ENCODE results near the gene CEP83. TPM values are rescaled to one million over a fixed set of nuclear protein-coding genes. Genes with fewer than 3 reads are reported as not detected.

The CEP83 gene
- total RNA-seq, 3 donors from 2014 or later: 13.3 to 30.0 (median 23.3) TPM

DNA sequence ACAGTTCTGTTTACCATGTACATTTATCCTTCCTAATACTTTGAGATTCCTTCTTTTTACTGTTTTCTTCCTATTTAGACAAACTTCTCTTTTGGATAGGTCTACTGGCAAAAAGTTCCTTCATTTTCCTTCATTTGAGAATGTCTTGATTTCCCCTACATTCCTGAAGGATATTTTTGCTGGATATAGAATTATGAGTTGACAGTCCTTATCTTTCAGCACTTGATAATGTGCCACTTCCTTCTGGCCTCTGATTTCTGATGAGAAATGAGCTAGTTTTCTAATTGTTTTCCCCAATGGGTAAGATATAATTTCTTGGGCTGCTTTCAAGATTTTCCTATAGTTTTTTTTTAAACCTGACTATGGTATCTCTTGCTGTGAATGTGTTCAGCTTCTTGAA, 75.6 kb downstream of the CEP83 start:
- Histone ChIP-seq H3K27me3 (no peaks in the 10 kb centered on the region), H3K4me3 (no peak overlapping the region), H3K27ac (no peak overlapping the region), H3K4me1 (no peaks in the 10 kb centered on the region), H3K9me3 (peaks cover 0 to 9% of the 10 kb centered on the region in 2 donors), H3K36me3 (no peaks in the 10 kb centered on the region)
- DNase-seq (ENCODE audit: low spot score in 2 of 2): no peak
- TF ChIP-seq POLR2AphosphoS5 (IDR thresholded peaks at IDR 0.05) (no peak), POLR2A (IDR thresholded peaks at IDR 0.05) (no peak)
- TF ChIP-seq, protein P1, sequence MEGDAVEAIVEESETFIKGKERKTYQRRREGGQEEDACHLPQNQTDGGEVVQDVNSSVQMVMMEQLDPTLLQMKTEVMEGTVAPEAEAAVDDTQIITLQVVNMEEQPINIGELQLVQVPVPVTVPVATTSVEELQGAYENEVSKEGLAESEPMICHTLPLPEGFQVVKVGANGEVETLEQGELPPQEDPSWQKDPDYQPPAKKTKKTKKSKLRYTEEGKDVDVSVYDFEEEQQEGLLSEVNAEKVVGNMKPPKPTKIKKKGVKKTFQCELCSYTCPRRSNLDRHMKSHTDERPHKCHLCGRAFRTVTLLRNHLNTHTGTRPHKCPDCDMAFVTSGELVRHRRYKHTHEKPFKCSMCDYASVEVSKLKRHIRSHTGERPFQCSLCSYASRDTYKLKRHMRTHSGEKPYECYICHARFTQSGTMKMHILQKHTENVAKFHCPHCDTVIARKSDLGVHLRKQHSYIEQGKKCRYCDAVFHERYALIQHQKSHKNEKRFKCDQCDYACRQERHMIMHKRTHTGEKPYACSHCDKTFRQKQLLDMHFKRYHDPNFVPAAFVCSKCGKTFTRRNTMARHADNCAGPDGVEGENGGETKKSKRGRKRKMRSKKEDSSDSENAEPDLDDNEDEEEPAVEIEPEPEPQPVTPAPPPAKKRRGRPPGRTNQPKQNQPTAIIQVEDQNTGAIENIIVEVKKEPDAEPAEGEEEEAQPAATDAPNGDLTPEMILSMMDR (IDR thresholded peaks at IDR 0.05): no peak
- intact Hi-C loops (cut with DNase I; ENCODE audit: low total_unique reads): no loop called here

DNA sequence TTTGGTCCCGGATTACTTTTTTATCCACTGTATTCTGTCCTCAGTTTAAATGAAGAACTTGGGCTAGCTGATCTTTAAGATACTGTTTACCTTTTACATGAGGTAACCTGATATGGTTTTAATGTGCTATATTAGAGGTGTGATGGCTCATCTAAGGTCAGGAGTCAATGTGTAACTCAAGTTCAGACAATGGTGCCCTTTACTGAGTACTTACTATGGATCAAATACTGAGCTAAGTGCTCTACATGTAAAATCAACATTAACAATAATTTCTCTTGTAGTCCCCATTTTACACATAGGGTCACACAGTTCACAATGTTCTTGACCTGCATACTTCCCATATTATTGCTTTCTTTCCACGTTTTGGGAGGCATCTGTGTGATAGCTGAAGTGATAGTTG, 79.2 kb downstream of the CEP83 start:
- intact Hi-C loops (cut with DNase I; ENCODE audit: low total_unique reads): no loop called here
- Histone ChIP-seq H3K36me3 (no peaks in the 10 kb centered on the region), H3K27ac (no peak overlapping the region), H3K4me3 (no peak overlapping the region), H3K9me3 (peaks cover 0 to 9% of the 10 kb centered on the region in 2 donors), H3K27me3 (no peaks in the 10 kb centered on the region), H3K4me1 (no peaks in the 10 kb centered on the region)
- TF ChIP-seq, protein P1 (IDR thresholded peaks at IDR 0.05): no peak
- TF ChIP-seq POLR2A (IDR thresholded peaks at IDR 0.05) (no peak), POLR2AphosphoS5 (IDR thresholded peaks at IDR 0.05) (no peak)
- DNase-seq (ENCODE audit: low spot score in 2 of 2): no peak

DNA sequence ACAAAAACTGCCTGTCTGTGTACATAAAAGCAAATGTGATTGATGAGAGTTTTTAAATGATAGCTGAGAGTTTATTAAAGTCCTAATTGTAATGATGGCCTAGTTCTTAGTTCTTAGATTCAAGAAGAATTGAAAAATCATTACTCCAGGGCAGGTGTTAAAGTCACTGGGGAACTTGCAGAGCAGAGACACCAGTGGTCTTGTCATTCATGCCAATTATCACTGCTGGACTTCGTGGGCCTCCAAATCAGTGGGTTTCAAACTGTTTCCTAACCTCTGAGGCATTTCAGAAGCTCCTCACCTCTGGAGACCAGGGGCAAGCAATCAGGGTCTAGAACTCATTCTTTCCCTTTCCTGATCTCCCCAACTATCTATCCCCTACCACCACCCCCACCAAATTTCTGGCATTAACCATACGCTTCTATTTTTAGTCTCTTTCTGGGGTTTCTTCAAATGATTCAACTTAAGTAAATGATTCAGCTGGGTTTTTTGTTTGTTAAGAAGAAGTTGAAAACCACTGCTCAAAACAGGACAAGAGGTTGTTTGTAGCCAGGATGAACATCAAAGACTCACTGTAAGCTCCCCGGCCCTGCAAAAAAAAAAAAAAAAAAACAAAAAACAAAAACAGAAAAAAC, 80.1 kb downstream of the CEP83 start:
- intact Hi-C loops (cut with DNase I; ENCODE audit: low total_unique reads): no loop called here
- Histone ChIP-seq H3K27ac (no peak overlapping the region), H3K4me1 (no peaks in the 10 kb centered on the region), H3K9me3 (peaks cover 0 to 9% of the 10 kb centered on the region in 2 donors), H3K4me3 (no peak overlapping the region), H3K27me3 (no peaks in the 10 kb centered on the region), H3K36me3 (no peaks in the 10 kb centered on the region)
- DNase-seq (ENCODE audit: low spot score in 2 of 2): no peak
- TF ChIP-seq, protein P1 (IDR thresholded peaks at IDR 0.05): no peak
- TF ChIP-seq POLR2AphosphoS5 (IDR thresholded peaks at IDR 0.05) (no peak), POLR2A (IDR thresholded peaks at IDR 0.05) (no peak)

DNA sequence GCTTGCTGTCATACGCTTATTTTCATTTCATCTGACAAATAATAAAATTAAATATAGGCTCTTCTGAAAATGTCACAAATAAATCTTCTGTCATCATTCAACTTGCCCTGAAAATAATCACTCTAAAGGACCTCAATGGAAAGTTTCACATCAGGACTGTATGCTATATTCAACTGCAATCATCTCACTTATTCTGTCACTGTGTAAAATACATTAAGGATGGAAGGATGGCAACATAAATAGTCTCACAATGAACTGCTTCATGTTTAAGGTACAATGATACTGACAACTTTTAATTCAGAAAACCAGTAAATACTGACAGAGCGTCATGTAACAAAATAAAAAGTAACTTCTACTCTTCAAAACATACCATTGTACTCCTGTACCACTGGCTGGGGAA, 82.1 kb downstream of the CEP83 start:
- intact Hi-C loops (cut with DNase I; ENCODE audit: low total_unique reads): no loop called here
- TF ChIP-seq, protein P1 (IDR thresholded peaks at IDR 0.05): no peak
- TF ChIP-seq POLR2A (IDR thresholded peaks at IDR 0.05): no peak
- TF ChIP-seq POLR2AphosphoS5 (IDR thresholded peaks at IDR 0.05): no peak
- Histone ChIP-seq H3K36me3 (no peaks in the 10 kb centered on the region), H3K27me3 (no peaks in the 10 kb centered on the region), H3K9me3 (no peaks in the 10 kb centered on the region), H3K4me1 (no peaks in the 10 kb centered on the region), H3K4me3 (no peak overlapping the region), H3K27ac (no peak overlapping the region)
- DNase-seq (ENCODE audit: low spot score in 2 of 2): no peak

DNA sequence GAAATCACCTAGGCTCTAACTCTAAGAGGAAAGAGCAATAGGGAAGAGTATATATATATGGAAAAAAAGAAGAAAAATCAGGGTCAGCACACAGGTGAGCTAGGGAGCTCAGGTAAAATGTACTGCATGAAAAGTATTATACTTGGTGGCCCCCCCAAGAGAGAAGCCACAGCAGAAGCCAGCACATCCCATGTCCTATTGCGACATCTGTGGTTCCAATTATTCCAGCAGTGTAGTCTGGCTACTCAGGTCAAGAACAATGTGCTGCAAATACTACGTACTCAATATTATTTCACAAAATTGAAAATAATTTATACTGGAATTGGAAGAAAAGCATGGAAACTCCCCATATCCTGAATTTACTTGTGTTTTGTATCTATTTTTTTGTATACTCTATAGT, 85.5 kb downstream of the CEP83 start:
- DNase-seq (ENCODE audit: low spot score in 2 of 2): no peak
- H3K36me3 ChIP-seq: no peaks in the 10 kb centered on the region
- H3K4me3 ChIP-seq: no peak overlapping the region
- intact Hi-C loops (cut with DNase I; ENCODE audit: low total_unique reads): no loop called here
- TF ChIP-seq, protein P1 (IDR thresholded peaks at IDR 0.05): no peak
- TF ChIP-seq POLR2A (IDR thresholded peaks at IDR 0.05) (no peak), POLR2AphosphoS5 (IDR thresholded peaks at IDR 0.05) (no peak)
- no peaks in the 10 kb centered on the region for H3K9me3 ChIP-seq
- H3K27me3 ChIP-seq: no peaks in the 10 kb centered on the region
- no peaks in the 10 kb centered on the region for H3K4me1 ChIP-seq
- no peak overlapping the region for H3K27ac ChIP-seq
